HL-60 (cell line): ENCODE results near the gene LRBA.

Source experiments
- CTCF ChIP-seq: IDR thresholded peaks from one replicate; pipeline ENCODE4 v1.5.1; 2011; ENCODE audit warnings: low read length, control low read depth, inconsistent platforms; ENCODE audit not compliant: insufficient read depth
- GABPA ChIP-seq: IDR thresholded peaks from 2 replicates; pipeline ENCODE4 v1.6.1; 2012; ENCODE audit warnings: low read depth
- POLR2AphosphoS5 ChIP-seq: IDR thresholded peaks from 2 replicates; pipeline ENCODE4 v1.6.1; 2012; ENCODE audit warnings: low read depth
- REST ChIP-seq: IDR thresholded peaks from 2 replicates; pipeline ENCODE4 v1.6.1; 2012; ENCODE audit warnings: low read depth; ENCODE audit not compliant: insufficient replicate concordance
- SPI1 ChIP-seq: IDR thresholded peaks from 2 replicates; pipeline ENCODE4 v1.6.1; 2012; ENCODE audit warnings: low read depth, mild to moderate bottlenecking, borderline replicate concordance

GRCh38 chr4:150948710-150949109 is 66.4 kb downstream of the LRBA start:
- TF ChIP-seq CTCF: no peak
- no peak for TF ChIP-seq REST
- no peak for TF ChIP-seq SPI1
- no peak for TF ChIP-seq POLR2AphosphoS5
- no peak for TF ChIP-seq GABPA
